H1 (cell line): Measurements from ENCODE around the gene TRIM22. TPM values are rescaled to one million over a fixed set of nuclear protein-coding genes. Genes with fewer than 3 reads are reported as not detected.
"Not testable (repeated sequence)": the region's sequence is repeated elsewhere in the genome, so short reads cannot be mapped to it uniquely, and the experiment has no call there.

Experiments used
- CTCF ChIA-PET: fragments of 300-600 bp; sonication (Branson Sonifier 250); formaldehyde crosslinking; loops from one replicate; lab custom pipeline; 2021; ENCODE audit not compliant: partially characterized antibody; lab: Charles Lee
- POLR2A ChIA-PET: fragments of 300-600 bp; sonication (Branson Sonifier 250); formaldehyde crosslinking; loops from one replicate; lab custom pipeline; 2021; ENCODE audit warnings: inconsistent platforms; ENCODE audit not compliant: partially characterized antibody; lab: Charles Lee
- DNase-seq, 2 experiments: peaks; one replicate each; pipeline versions ENCODE4 v3.0.0 to v3.0.0-alpha.2; 2010 to 2022; ENCODE audit warnings: low spot score in 2 of 2, low read depth in 1 of 2, mixed read lengths in 1 of 2
- FAIRE-seq: peaks from 2 replicates; lab custom pipeline; 2011; peaks lifted over from hg19 to GRCh38; lab: Jason Lieb, UNC
- H2AFZ ChIP-seq: 2 replicates; pipeline ENCODE4 v1.8.1; 2012; ENCODE audit warnings: low read length, inconsistent platforms
- H2AK5ac ChIP-seq: 2 replicates; pipeline ENCODE4 v1.6.1; 2013; ENCODE audit warnings: low read depth, low read length
- H2BK120ac ChIP-seq: replicated peaks from 2 replicates; pipeline ENCODE3; 2013; ENCODE audit warnings: low read depth, low read length, inconsistent platforms
- H2BK12ac ChIP-seq: 2 replicates; pipeline ENCODE4 v1.6.1; 2013; ENCODE audit warnings: low read depth, low read length
- H2BK15ac ChIP-seq: 2 replicates; pipeline ENCODE4 v1.6.1; 2013; ENCODE audit warnings: low read length
- H2BK20ac ChIP-seq: 2 replicates; pipeline ENCODE4 v1.6.1; 2013; ENCODE audit warnings: low read length
- H2BK5ac ChIP-seq: 2 replicates; pipeline ENCODE4 v1.6.1; 2013; ENCODE audit warnings: low read depth, low read length
- H3K14ac ChIP-seq: 2 replicates; pipeline ENCODE4 v1.6.1; 2013; ENCODE audit warnings: inconsistent platforms; ENCODE audit not compliant: insufficient read length
- H3K18ac ChIP-seq: 2 replicates; pipeline ENCODE4 v1.6.1; 2013; ENCODE audit warnings: low read length; ENCODE audit errors: extremely low read depth
- H3K23ac ChIP-seq: 2 replicates; pipeline ENCODE4 v1.6.1; 2013; ENCODE audit warnings: inconsistent platforms; ENCODE audit not compliant: insufficient read length
- H3K23me2 ChIP-seq: 2 replicates; pipeline ENCODE4 v1.6.1; 2013; ENCODE audit warnings: low read depth, low read length
- H3K27ac ChIP-seq: 2 replicates; pipeline ENCODE4 v1.6.1; 2011; ENCODE audit warnings: low read depth, low read length, inconsistent platforms
- H3K27me3 ChIP-seq, 4 experiments: replicated peaks in 1 of 4; 1 replicate in 1 of 4; 2 replicates in 3 of 4; pipeline versions ENCODE4 v1.6.1 to v1.8.1; 2011 to 2013; ENCODE audit warnings: low read length in 3 of 4, mild to moderate bottlenecking in 3 of 4, inconsistent platforms in 2 of 4, mixed read lengths in 2 of 4, moderate library complexity in 1 of 4; ENCODE audit not compliant: control insufficient read depth in 3 of 4, insufficient read depth in 3 of 4; ENCODE audit errors: extremely low read depth in 1 of 4
- H3K36me3 ChIP-seq, 4 experiments: 2 replicates each; pipeline versions ENCODE4 v1.6.1 to v1.8.1; 2011 to 2013; ENCODE audit warnings: mild to moderate bottlenecking in 4 of 4, low read length in 3 of 4, moderate library complexity in 2 of 4, control low read depth in 1 of 4, inconsistent platforms in 1 of 4; ENCODE audit not compliant: insufficient read depth in 4 of 4, control insufficient read depth in 2 of 4
- H3K4ac ChIP-seq: replicated peaks from 2 replicates; pipeline ENCODE3; 2013; ENCODE audit warnings: low read length, low read depth, mixed read lengths, inconsistent platforms; ENCODE audit not compliant: insufficient read length
- H3K4me1 ChIP-seq, 4 experiments: replicated peaks in 1 of 4; 1 replicate in 1 of 4; 2 replicates in 3 of 4; pipeline versions ENCODE4 v1.6.1 to v1.8.1; 2011 to 2013; ENCODE audit warnings: low read length in 3 of 4, inconsistent platforms in 2 of 4, mixed read lengths in 1 of 4; ENCODE audit not compliant: insufficient read depth in 4 of 4, control insufficient read depth in 3 of 4
- H3K4me2 ChIP-seq, 2 experiments: 2 replicates each; pipeline versions ENCODE4 v1.6.1 to v1.8.1; 2011 to 2013; ENCODE audit warnings: low read depth in 2 of 2, low read length in 2 of 2, control low read depth in 1 of 2, inconsistent platforms in 1 of 2, mild to moderate bottlenecking in 1 of 2; ENCODE audit not compliant: insufficient read depth in 1 of 2
- H3K4me3 ChIP-seq, 4 experiments: fragments of 200-600, 300-600 bp in 1 of 4; sonication (generic), shearing (Covaris generic), sonication (Bioruptor Twin) in 1 of 4; 2 replicates each; pipeline versions ENCODE4 v1.5.1 to v1.8.1; 2011 to 2016; ENCODE audit warnings: low read length in 4 of 4, low read depth in 3 of 4, control low read depth in 2 of 4, inconsistent platforms in 2 of 4, mild to moderate bottlenecking in 2 of 4, mixed read lengths in 1 of 4, moderate library complexity in 1 of 4; ENCODE audit not compliant: insufficient read depth in 2 of 4; ENCODE audit errors: extremely low read depth in 1 of 4
- H3K56ac ChIP-seq: replicated peaks from 2 replicates; pipeline ENCODE3; 2013; ENCODE audit warnings: low read depth, mild to moderate bottlenecking, mixed read lengths, low read length, inconsistent platforms; ENCODE audit not compliant: insufficient read length
- H3K79me1 ChIP-seq: 2 replicates; pipeline ENCODE4 v1.6.1; 2013; ENCODE audit warnings: low read depth, low read length, control low read depth
- H3K79me2 ChIP-seq, 2 experiments: 2 replicates each; pipeline versions ENCODE4 v1.6.1 to v1.8.1; 2012 to 2013; ENCODE audit warnings: low read length in 2 of 2, mild to moderate bottlenecking in 2 of 2, inconsistent platforms in 1 of 2; ENCODE audit not compliant: insufficient read depth in 2 of 2, control insufficient read depth in 1 of 2
- H3K9ac ChIP-seq, 4 experiments: replicated peaks in 1 of 4; 1 replicate in 1 of 4; 2 replicates in 3 of 4; pipeline versions ENCODE4 v1.6.1 to v1.8.1; 2011 to 2013; ENCODE audit warnings: low read depth in 3 of 4, low read length in 3 of 4, control low read depth in 2 of 4, mild to moderate bottlenecking in 2 of 4, moderate library complexity in 2 of 4, inconsistent platforms in 1 of 4; ENCODE audit errors: extremely low read depth in 1 of 4
- H3K9me3 ChIP-seq, 2 experiments: 2 replicates each; pipeline versions ENCODE4 v1.6.1 to v1.8.1; 2012 to 2013; ENCODE audit warnings: mild to moderate bottlenecking in 2 of 2, moderate library complexity in 2 of 2, control low read depth in 1 of 2, inconsistent platforms in 1 of 2, low read depth in 1 of 2, low read length in 1 of 2, mixed read lengths in 1 of 2; ENCODE audit not compliant: insufficient read depth in 2 of 2
- H4K20me1 ChIP-seq, 2 experiments: replicated peaks in 1 of 2; 2 replicates each; pipeline versions ENCODE3 to v1.8.1; 2011 to 2013; ENCODE audit warnings: inconsistent platforms in 2 of 2, low read length in 2 of 2, mild to moderate bottlenecking in 1 of 2; ENCODE audit not compliant: insufficient read depth in 2 of 2, control insufficient read depth in 1 of 2
- H4K5ac ChIP-seq: 2 replicates; pipeline ENCODE4 v1.6.1; 2013; ENCODE audit warnings: low read length, low read depth, mixed read lengths, inconsistent platforms; ENCODE audit not compliant: insufficient read length
- H4K8ac ChIP-seq: 2 replicates; pipeline ENCODE4 v1.8.0; 2013; ENCODE audit warnings: mild to moderate bottlenecking, moderate library complexity, low read length, inconsistent platforms; ENCODE audit not compliant: insufficient read depth; ENCODE audit errors: extremely low read depth
- H4K91ac ChIP-seq: replicated peaks from 2 replicates; pipeline ENCODE3; 2013; ENCODE audit warnings: low read length, mixed read lengths, inconsistent platforms; ENCODE audit not compliant: insufficient read length
- CTBP2 ChIP-seq: IDR thresholded peaks from 2 replicates; pipeline ENCODE4 v1.7.0; 2011; ENCODE audit warnings: borderline replicate concordance, mild to moderate bottlenecking, moderate library complexity, mixed read lengths, low read length; ENCODE audit not compliant: insufficient read depth, insufficient read length
- EP300 ChIP-seq, 2 experiments: IDR thresholded peaks; 1 replicate in 1 of 2; 2 replicates in 1 of 2; pipeline ENCODE4 v1.6.1; 2011 to 2012; ENCODE audit warnings: low read depth in 2 of 2, low read length in 2 of 2, mild to moderate bottlenecking in 2 of 2, borderline replicate concordance in 1 of 2, inconsistent platforms in 1 of 2, moderate library complexity in 1 of 2
- RFX5 ChIP-seq: IDR thresholded peaks from 2 replicates; pipeline ENCODE4 v1.6.1; 2011; ENCODE audit warnings: low read depth, low read length, improper control_type of control experiment, borderline replicate concordance
- TCF12 ChIP-seq: IDR thresholded peaks from 2 replicates; pipeline ENCODE4 v1.6.1; 2011; ENCODE audit warnings: low read depth, mild to moderate bottlenecking, low read length
- WGBS, 2 experiments: shearing (Covaris generic) in 1 of 2; methylation state at CpG; one replicate each; pipeline versions ENCODE4 v1.1.6 to v1.1.7; 2013 to 2015; ENCODE audit warnings: low lambda C conversion rate in 2 of 2, mixed read lengths in 2 of 2, inconsistent platforms in 1 of 2, low coverage in 1 of 2, missing lambda C conversion rate in 1 of 2; ENCODE audit not compliant: insufficient replicate concordance in 2 of 2, insufficient coverage in 1 of 2, insufficient read length in 1 of 2; ENCODE audit errors: extremely low coverage in 1 of 2, missing lambda C conversion rate in 1 of 2; 5-methylcytosine and 5-hydroxymethylcytosine counted together
- polyA plus RNA-seq, 7 experiments: library from polyadenylated mRNA; depleted of rRNA in 3 of 7; stranded (reverse) in 5 of 7; unstranded in 2 of 7; fragments of >200 nt in 5 of 7; fragments of 200-250 nt in 2 of 7; gene quantifications; 1 replicate in 5 of 7; 2 replicates in 1 of 7; 4 replicates in 1 of 7; pipeline versions ENCODE4 v1.2.1 to v1.2.3, GENCODE V29; 2011 to 2013; ENCODE audit warnings: missing spikeins in 2 of 7, mixed read lengths in 2 of 7
- total RNA-seq: library from RNA; stranded (reverse); fragmentation: NEBNext Ultra II Directional; extraction: Animal tissue kit (Norgen Biotek cat#: 25700); gene quantifications from 2 replicates; pipeline ENCODE4 v1.2.1, GENCODE V29; 2021

The TRIM22 gene
- total and polyA plus RNA-seq, 2 of the 8 experiments (the other 6 are each of a cell fraction or from before 2014, with no cell fraction given), result 56.0 to 82.7 TPM

DNA sequence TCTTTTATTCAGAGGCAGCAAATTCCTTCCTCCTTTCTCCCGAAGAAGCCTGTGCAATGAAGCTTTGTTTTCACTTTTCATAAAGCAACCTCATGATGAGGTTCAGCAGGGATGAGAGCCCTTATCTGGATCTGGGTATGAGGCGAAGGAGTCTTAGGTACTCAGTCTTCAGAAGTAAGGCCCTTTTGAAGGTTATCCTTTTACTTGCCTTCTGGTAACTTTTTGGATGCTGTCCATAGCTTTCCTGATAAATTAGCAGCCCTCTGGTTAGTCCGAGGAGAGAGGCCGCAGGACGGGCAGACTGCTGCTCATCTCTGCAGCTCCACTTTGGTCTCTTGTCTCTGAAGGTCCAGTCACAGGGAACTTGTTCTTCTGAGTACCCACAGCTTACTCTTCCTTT, 1.1 kb downstream of the TRIM22 start (continued):
- TF ChIP-seq RFX5 (no peak), TCF12 (no peak), CTBP2 (no peak), EP300 (IDR thresholded peaks at IDR 0.05; ENCODE audit: borderline replicate concordance in 1 of 2, low read depth in 2 of 2, low read length in 2 of 2) (no peak)

DNA sequence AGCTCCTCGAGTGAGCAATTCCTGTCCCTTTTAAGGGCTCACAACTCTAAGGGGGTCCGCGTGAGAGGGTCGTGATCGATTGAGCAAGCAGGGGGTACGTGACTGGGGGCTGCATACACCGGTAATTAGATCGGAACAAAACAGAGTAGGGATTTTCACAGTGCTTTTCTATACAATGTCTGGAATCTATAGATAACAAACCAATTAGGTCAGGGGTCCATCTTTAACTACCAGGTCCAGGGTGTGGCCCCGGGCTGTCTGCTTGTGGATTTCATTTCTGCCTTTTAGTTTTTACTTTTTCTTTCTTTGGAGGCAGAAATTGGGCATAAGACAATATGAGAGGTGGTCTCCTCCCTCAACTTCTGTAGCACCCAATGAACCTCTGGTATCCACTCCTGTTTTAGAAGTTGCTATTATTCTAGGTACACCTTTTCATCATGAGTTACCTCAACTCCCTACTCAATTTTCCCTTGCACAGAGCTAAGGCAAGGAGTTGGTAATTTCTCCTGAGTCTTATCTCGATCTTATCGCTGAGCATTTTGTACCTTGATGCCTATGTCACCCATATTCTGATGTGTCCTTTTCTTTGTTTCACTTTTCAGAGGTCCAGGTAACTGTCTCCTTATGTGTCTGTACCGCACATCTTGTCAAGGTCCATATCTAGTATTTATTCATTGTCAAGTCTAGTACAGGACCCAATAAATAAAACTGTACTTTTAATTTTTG, 1.8 kb downstream of the TRIM22 start:
- not testable (repeated sequence) for H3K27ac ChIP-seq

More for the DNA sequence above, 1.8 kb downstream of the TRIM22 start:
- H3K27me3 ChIP-seq, H3K79me1 ChIP-seq, H2BK12ac ChIP-seq, H3K18ac ChIP-seq, H3K9ac ChIP-seq, H4K91ac ChIP-seq, H3K23ac ChIP-seq, FAIRE-seq, DNase-seq, H4K20me1 ChIP-seq, H3K56ac ChIP-seq, H2AFZ ChIP-seq, H2BK20ac ChIP-seq, H3K9me3 ChIP-seq, H3K23me2 ChIP-seq, H4K8ac ChIP-seq, H3K14ac ChIP-seq, H2AK5ac ChIP-seq, H4K5ac ChIP-seq, H3K4ac ChIP-seq, H2BK120ac ChIP-seq, POLR2A ChIA-PET: not testable (repeated sequence)
- H3K79me2 ChIP-seq, result peaks cover 0 to 46% of the 10 kb centered on the region in 2 experiments; a peak in 2 of 4 replicates
- CTCF ChIA-PET, result interaction anchor here (1.1 kb wide), 1 partner anchor 13 kb away, joined by 3 read pairs; no protein-coding TSS in a partner anchor
- WGBS, 2 experiments, result 80% methylated on average over 12 of the region's 12 CpGs; no CpG with 5 or more reads in 1 of the 2 experiments
- peak overlapping the region; percentile 30 to 62 (median 46); a peak in 6 of 8 replicates for H3K4me3 ChIP-seq
- peaks cover 0 to 12% (median 2%) of the 10 kb centered on the region in 4 experiments; a peak in 4 of 7 replicates for H3K4me1 ChIP-seq
- H3K4me2 ChIP-seq, result peak overlapping the region; percentile 70 to 87
- H3K36me3 ChIP-seq, result peaks cover 0 to 13% (median 7%) of the 10 kb centered on the region in 4 experiments; a peak in 5 of 8 replicates
- 0 out of 2 replicates have a peak overlapping the region, but pooled peaks have one; percentile 74 for H2BK5ac ChIP-seq
- peak overlapping the region; percentile 31; the same call in 1 of the 2 replicates for H2BK15ac ChIP-seq
